ENCODE measurements around the gene BMPER.

- TF ChIP-seq, protein P1, sequence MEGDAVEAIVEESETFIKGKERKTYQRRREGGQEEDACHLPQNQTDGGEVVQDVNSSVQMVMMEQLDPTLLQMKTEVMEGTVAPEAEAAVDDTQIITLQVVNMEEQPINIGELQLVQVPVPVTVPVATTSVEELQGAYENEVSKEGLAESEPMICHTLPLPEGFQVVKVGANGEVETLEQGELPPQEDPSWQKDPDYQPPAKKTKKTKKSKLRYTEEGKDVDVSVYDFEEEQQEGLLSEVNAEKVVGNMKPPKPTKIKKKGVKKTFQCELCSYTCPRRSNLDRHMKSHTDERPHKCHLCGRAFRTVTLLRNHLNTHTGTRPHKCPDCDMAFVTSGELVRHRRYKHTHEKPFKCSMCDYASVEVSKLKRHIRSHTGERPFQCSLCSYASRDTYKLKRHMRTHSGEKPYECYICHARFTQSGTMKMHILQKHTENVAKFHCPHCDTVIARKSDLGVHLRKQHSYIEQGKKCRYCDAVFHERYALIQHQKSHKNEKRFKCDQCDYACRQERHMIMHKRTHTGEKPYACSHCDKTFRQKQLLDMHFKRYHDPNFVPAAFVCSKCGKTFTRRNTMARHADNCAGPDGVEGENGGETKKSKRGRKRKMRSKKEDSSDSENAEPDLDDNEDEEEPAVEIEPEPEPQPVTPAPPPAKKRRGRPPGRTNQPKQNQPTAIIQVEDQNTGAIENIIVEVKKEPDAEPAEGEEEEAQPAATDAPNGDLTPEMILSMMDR (conservative IDR thresholded peaks at IDR 0.05; ENCODE audit: low read depth, low read length) = no peak
- no peak for TF ChIP-seq EZH2 (IDR thresholded peaks at IDR 0.05; ENCODE audit: borderline replicate concordance, low read depth, low read length, poor library complexity, severe bottlenecking)
Measured at GRCh38 chr7:34067005-34067778, 161.9 kb downstream of the BMPER start.
